ENCODE measurements around the gene COP1.
A peak's percentile ranks its signal among the peaks of the same experiment; 100 is the strongest.

Gene COP1

DNA sequence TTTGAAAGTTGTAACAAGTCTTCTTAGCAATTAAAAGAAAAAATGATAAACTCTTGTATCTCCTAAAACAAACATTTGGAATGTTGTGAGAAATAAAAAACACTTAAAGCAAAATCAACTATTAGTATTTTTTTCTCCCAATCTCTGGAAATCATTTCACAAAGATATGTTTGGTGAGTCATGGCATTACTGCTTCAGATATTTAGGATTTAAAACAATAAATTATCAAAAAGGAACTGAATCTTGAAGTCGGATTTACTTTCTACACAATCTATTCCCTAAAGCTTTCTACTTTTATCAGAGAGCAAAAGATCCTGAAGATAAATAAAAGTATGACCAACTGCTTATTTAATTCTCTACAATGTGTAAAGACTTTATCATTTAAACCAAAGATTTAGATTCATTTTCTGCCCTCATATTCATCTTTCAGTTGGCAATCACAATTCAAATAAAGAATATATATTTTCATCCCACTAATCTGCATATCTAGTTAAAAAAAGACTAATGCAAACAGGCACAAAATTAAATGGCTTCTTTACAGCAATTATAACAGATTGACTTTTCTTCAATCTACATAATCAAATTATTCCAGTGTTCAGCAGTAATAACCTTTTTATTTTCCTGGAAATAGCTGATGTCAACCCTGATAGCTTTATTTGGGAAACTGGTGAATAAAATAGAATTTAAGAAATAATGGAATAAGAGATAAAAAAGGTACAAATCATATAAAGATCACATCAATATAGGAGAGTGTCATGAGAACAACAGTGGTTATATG lies 230.0 kb downstream of the COP1 start:
- H3K79me2 ChIP-seq (ENCODE audit: control insufficient read depth, insufficient read depth, low read length), result no peaks in the 10 kb centered on the region
- H2AK5ac ChIP-seq (ENCODE audit: low read length), result no peak overlapping the region
- H3K4me2 ChIP-seq (ENCODE audit: low read length), result no peak overlapping the region
- no peak overlapping the region for H3K4me3 ChIP-seq (ENCODE audit: low read length)
- H4K5ac ChIP-seq (ENCODE audit: low read length), result no peak overlapping the region
- H3K27me3 ChIP-seq (ENCODE audit: insufficient read depth, low read length, poor library complexity), result no peaks in the 10 kb centered on the region
- no peaks in the 10 kb centered on the region for H3K79me1 ChIP-seq (ENCODE audit: low read length)
- no peak overlapping the region for H2BK120ac ChIP-seq (ENCODE audit: low read depth, low read length)
- H3K4me1 ChIP-seq (ENCODE audit: control insufficient read depth, low read depth, low read length), result no peaks in the 10 kb centered on the region
- H3K56ac ChIP-seq (ENCODE audit: low read length), result no peak overlapping the region
- no peak for DNase-seq
- H2BK5ac ChIP-seq (ENCODE audit: low read length), result no peak overlapping the region
- no peak overlapping the region for H2BK15ac ChIP-seq (replicated peaks; ENCODE audit: low read depth)
- no peaks in the 10 kb centered on the region for H3K36me3 ChIP-seq (ENCODE audit: control insufficient read depth, insufficient read depth, low read length)
- no peak overlapping the region for H3K23ac ChIP-seq (ENCODE audit: low read length)
- no peak overlapping the region for H3K4ac ChIP-seq (ENCODE audit: low read depth, low read length)
- no peak overlapping the region for H4K8ac ChIP-seq (ENCODE audit: low read depth, low read length)
- no peak overlapping the region for H3K18ac ChIP-seq (ENCODE audit: low read length)
- WGBS (ENCODE audit: extremely low coverage, insufficient coverage, low lambda C conversion rate), result no CpG with 5 or more reads among the region's 1 CpG
- no peak overlapping the region for H3K27ac ChIP-seq (ENCODE audit: low read depth, low read length)
- H3K9ac ChIP-seq (ENCODE audit: low read length), result no peak overlapping the region

DNA sequence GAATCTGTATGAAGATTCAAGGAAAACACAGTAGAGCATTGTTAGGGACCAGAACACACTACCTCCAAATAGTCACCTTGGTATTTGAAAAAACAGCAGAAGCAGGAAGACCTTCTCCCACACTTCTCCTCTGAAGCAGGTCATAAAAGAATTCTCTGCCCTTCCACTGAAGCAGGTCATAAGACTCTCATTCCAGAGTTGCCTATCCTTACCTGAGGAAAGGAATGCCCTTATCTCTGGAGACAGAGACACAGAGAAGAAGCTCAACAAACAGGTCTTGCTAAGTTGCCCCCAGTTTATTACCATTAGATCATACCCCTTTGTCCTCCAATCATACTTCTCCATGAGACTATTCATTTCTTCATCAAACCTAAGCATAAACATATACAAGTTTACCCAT lies 237.9 kb downstream of the COP1 start:
- Histone ChIP-seq H3K9ac (ENCODE audit: low read length) (no peak overlapping the region), H3K4me1 (ENCODE audit: control insufficient read depth, low read depth, low read length) (peaks cover 3% of the 10 kb centered on the region), H2BK120ac (ENCODE audit: low read depth, low read length) (no peak overlapping the region), H4K8ac (ENCODE audit: low read depth, low read length) (no peak overlapping the region), H3K36me3 (ENCODE audit: control insufficient read depth, insufficient read depth, low read length) (no peaks in the 10 kb centered on the region), H3K18ac (ENCODE audit: low read length) (no peak overlapping the region), H2BK5ac (ENCODE audit: low read length) (no peak overlapping the region), H3K4ac (ENCODE audit: low read depth, low read length) (no peak overlapping the region), H4K5ac (ENCODE audit: low read length) (no peak overlapping the region), H3K79me2 (ENCODE audit: control insufficient read depth, insufficient read depth, low read length) (no peaks in the 10 kb centered on the region), H3K27ac (ENCODE audit: low read depth, low read length) (no peak overlapping the region), H2BK15ac (replicated peaks; ENCODE audit: low read depth) (no peak overlapping the region), H3K56ac (ENCODE audit: low read length) (no peak overlapping the region), H3K4me2 (ENCODE audit: low read length) (no peak overlapping the region), H2AK5ac (ENCODE audit: low read length) (no peak overlapping the region), H3K4me3 (ENCODE audit: low read length) (no peak overlapping the region), H3K23ac (ENCODE audit: low read length) (no peak overlapping the region), H3K79me1 (ENCODE audit: low read length) (no peaks in the 10 kb centered on the region), H3K27me3 (ENCODE audit: insufficient read depth, low read length, poor library complexity) (no peaks in the 10 kb centered on the region)
- peak; percentile 60 for DNase-seq

DNA sequence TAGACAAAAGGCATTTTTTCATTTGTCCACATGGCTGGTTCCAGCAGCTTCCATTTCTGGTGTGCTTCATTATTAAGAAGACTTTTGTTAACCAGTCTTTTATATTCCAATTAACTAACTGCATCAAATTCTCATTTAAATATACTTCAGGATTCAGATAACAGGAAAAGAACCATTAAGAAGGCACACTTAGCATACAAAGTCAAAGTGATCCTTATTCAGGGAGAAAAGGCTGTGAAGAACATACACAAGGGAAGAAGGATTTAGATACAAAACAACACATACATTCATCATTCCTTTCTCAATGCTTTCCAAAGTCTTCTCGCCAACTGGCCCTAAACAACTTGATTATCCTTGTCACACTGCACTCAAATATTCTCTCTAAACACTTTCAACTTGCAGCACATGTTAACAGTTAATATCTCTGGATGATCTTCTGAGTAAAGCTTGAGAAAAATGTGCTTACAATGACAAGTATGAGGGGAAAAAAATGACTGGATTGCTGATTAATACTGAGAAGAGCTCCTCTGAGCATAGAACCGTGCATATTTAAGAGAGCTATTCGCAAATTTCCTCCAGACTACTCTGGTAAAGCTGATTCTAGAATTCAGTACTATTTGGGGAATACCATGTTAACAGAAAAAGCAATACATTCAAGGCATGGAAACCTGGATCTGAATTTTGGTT lies 238.5 kb downstream of the COP1 start:
- no peaks in the 10 kb centered on the region for H3K79me1 ChIP-seq (ENCODE audit: low read length)
- no peak overlapping the region for H3K23ac ChIP-seq (ENCODE audit: low read length)
- no peak overlapping the region for H2AK5ac ChIP-seq (ENCODE audit: low read length)
- no peak overlapping the region for H3K4ac ChIP-seq (ENCODE audit: low read depth, low read length)
- no peak overlapping the region for H4K8ac ChIP-seq (ENCODE audit: low read depth, low read length)
- no peak overlapping the region for H4K5ac ChIP-seq (ENCODE audit: low read length)
- H3K4me2 ChIP-seq (ENCODE audit: low read length), result no peak overlapping the region
- H3K27ac ChIP-seq (ENCODE audit: low read depth, low read length), result peak overlapping the region; percentile 17
- H3K79me2 ChIP-seq (ENCODE audit: control insufficient read depth, insufficient read depth, low read length), result no peaks in the 10 kb centered on the region
- H2BK5ac ChIP-seq (ENCODE audit: low read length), result no peak overlapping the region
- no peaks in the 10 kb centered on the region for H3K36me3 ChIP-seq (ENCODE audit: control insufficient read depth, insufficient read depth, low read length)
- H2BK15ac ChIP-seq (replicated peaks; ENCODE audit: low read depth), result no peak overlapping the region
- H3K9ac ChIP-seq (ENCODE audit: low read length), result no peak overlapping the region
- H3K56ac ChIP-seq (ENCODE audit: low read length), result no peak overlapping the region
- no CpG with 5 or more reads among the region's 3 CpGs for WGBS (ENCODE audit: extremely low coverage, insufficient coverage, low lambda C conversion rate)
- DNase-seq, result peak; percentile 23
- no peak overlapping the region for H2BK120ac ChIP-seq (ENCODE audit: low read depth, low read length)
- H3K27me3 ChIP-seq (ENCODE audit: insufficient read depth, low read length, poor library complexity), result no peaks in the 10 kb centered on the region
- no peak overlapping the region for H3K18ac ChIP-seq (ENCODE audit: low read length)
- H3K4me3 ChIP-seq (ENCODE audit: low read length), result no peak overlapping the region
- H3K4me1 ChIP-seq (ENCODE audit: control insufficient read depth, low read depth, low read length), result peaks cover 3% of the 10 kb centered on the region

DNA sequence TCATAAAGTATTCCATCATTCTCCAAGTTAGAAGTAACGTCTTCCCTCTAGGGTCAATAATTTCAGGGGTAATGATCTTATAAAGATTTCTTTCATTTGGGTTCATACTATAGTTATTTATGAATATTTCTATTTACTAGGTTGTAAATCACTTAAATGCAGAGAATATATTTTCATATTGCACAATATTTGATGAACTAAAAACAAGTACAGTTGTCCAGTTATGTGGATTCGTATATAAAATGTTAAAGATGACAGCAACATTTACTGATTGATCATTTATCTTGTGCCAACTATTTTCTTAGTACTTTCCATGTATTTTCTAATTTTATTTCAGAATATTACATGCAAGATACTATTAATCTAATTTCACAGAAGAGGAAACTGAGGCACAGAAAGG lies 243.3 kb downstream of the COP1 start:
- Histone ChIP-seq H3K4me3 (ENCODE audit: low read length) (no peak overlapping the region), H2BK5ac (ENCODE audit: low read length) (no peak overlapping the region), H4K5ac (ENCODE audit: low read length) (no peak overlapping the region), H2BK15ac (replicated peaks; ENCODE audit: low read depth) (no peak overlapping the region), H3K27ac (ENCODE audit: low read depth, low read length) (no peak overlapping the region), H3K4me2 (ENCODE audit: low read length) (no peak overlapping the region), H3K79me1 (ENCODE audit: low read length) (no peaks in the 10 kb centered on the region), H3K56ac (ENCODE audit: low read length) (no peak overlapping the region), H3K9ac (ENCODE audit: low read length) (no peak overlapping the region), H3K27me3 (ENCODE audit: insufficient read depth, low read length, poor library complexity) (no peaks in the 10 kb centered on the region), H3K18ac (ENCODE audit: low read length) (no peak overlapping the region), H3K79me2 (ENCODE audit: control insufficient read depth, insufficient read depth, low read length) (no peaks in the 10 kb centered on the region), H3K36me3 (ENCODE audit: control insufficient read depth, insufficient read depth, low read length) (no peaks in the 10 kb centered on the region), H3K4ac (ENCODE audit: low read depth, low read length) (no peak overlapping the region), H3K4me1 (ENCODE audit: control insufficient read depth, low read depth, low read length) (peaks cover 1% of the 10 kb centered on the region), H4K8ac (ENCODE audit: low read depth, low read length) (no peak overlapping the region), H2AK5ac (ENCODE audit: low read length) (no peak overlapping the region), H3K23ac (ENCODE audit: low read length) (no peak overlapping the region), H2BK120ac (ENCODE audit: low read depth, low read length) (no peak overlapping the region)
- WGBS (ENCODE audit: extremely low coverage, insufficient coverage, low lambda C conversion rate), result no CpG with 5 or more reads among the region's 2 CpGs
- DNase-seq, result no peak

DNA sequence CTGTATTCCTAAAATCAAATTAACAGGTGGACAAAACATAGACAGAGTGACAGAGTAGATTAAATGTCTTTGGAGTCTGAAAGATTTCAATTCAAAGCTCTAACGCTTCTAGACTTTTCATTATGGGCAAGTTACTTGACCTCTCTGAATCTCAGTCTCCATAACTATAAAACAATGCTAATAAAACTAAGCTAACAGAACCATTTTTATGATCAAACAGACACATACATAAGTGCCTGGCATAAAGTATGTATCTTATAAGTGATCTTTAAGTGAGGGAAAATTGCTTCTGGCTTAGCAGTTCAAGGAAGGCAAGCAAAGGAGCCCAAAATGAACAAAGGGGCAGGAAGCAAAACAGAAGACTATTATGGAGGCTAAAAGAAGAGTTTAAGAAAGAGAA lies 246.9 kb downstream of the COP1 start:
- H3K4me3 ChIP-seq (ENCODE audit: low read length), result no peak overlapping the region
- H2BK5ac ChIP-seq (ENCODE audit: low read length), result no peak overlapping the region
- no peak overlapping the region for H3K27ac ChIP-seq (ENCODE audit: low read depth, low read length)
- H3K4ac ChIP-seq (ENCODE audit: low read depth, low read length), result no peak overlapping the region
- H3K56ac ChIP-seq (ENCODE audit: low read length), result no peak overlapping the region
- no peak overlapping the region for H3K18ac ChIP-seq (ENCODE audit: low read length)
- no peak overlapping the region for H2AK5ac ChIP-seq (ENCODE audit: low read length)
- H3K36me3 ChIP-seq (ENCODE audit: control insufficient read depth, insufficient read depth, low read length), result no peaks in the 10 kb centered on the region
- no peak overlapping the region for H4K5ac ChIP-seq (ENCODE audit: low read length)
- H3K9ac ChIP-seq (ENCODE audit: low read length), result no peak overlapping the region
- WGBS (ENCODE audit: extremely low coverage, insufficient coverage, low lambda C conversion rate), result no CpG with 5 or more reads among the region's 1 CpG
- H2BK120ac ChIP-seq (ENCODE audit: low read depth, low read length), result no peak overlapping the region
- H3K4me2 ChIP-seq (ENCODE audit: low read length), result no peak overlapping the region
- no peaks in the 10 kb centered on the region for H3K4me1 ChIP-seq (ENCODE audit: control insufficient read depth, low read depth, low read length)
- DNase-seq, result no peak
- no peak overlapping the region for H4K8ac ChIP-seq (ENCODE audit: low read depth, low read length)
- no peak overlapping the region for H2BK15ac ChIP-seq (replicated peaks; ENCODE audit: low read depth)
- H3K23ac ChIP-seq (ENCODE audit: low read length), result no peak overlapping the region
- no peaks in the 10 kb centered on the region for H3K79me1 ChIP-seq (ENCODE audit: low read length)
- H3K27me3 ChIP-seq (ENCODE audit: insufficient read depth, low read length, poor library complexity), result no peaks in the 10 kb centered on the region
- H3K79me2 ChIP-seq (ENCODE audit: control insufficient read depth, insufficient read depth, low read length), result no peaks in the 10 kb centered on the region
